IPS-11a (cell line): ENCODE data around the gene GXYLT1.
"Not testable (repeated sequence)": the region's sequence is repeated elsewhere in the genome, so short reads cannot be mapped to it uniquely, and the experiment has no call there.

Experiments used
- H3K4me3 ChIP-seq: one replicate; pipeline ENCODE4 v1.5.1; 2013; ENCODE audit warnings: low read depth, low read length, control low read depth

GXYLT1 gene

GRCh38 chr12:42102720-42103119, 42.0 kb downstream of the GXYLT1 start:
- H3K4me3 ChIP-seq, result no peak overlapping the region

GRCh38 chr12:42099433-42099832, 45.2 kb downstream of the GXYLT1 start:
- H3K4me3 ChIP-seq, result no peak overlapping the region

- no peak overlapping the region for H3K4me3 ChIP-seq
Observed at GRCh38 chr12:42097971-42098370, 46.7 kb downstream of the GXYLT1 start.

- no peak overlapping the region for H3K4me3 ChIP-seq
Observed at GRCh38 chr12:42094277-42094676, 50.4 kb downstream of the GXYLT1 start.

GRCh38 chr12:42091769-42092168, 52.9 kb downstream of the GXYLT1 start:
- no peak overlapping the region for H3K4me3 ChIP-seq

GRCh38 chr12:42090899-42091298, 53.8 kb downstream of the GXYLT1 start:
- H3K4me3 ChIP-seq, result no peak overlapping the region

GRCh38 chr12:42086031-42086430, 58.6 kb downstream of the GXYLT1 start:
- H3K4me3 ChIP-seq, result no peak overlapping the region

- H3K4me3 ChIP-seq, result no peak overlapping the region
Observed at GRCh38 chr12:42085594-42085993, 59.1 kb downstream of the GXYLT1 start.

GRCh38 chr12:42084522-42084921, 60.2 kb downstream of the GXYLT1 start:
- H3K4me3 ChIP-seq, result no peak overlapping the region

GRCh38 chr12:42076976-42077375, 67.7 kb downstream of the GXYLT1 start:
- no peak overlapping the region for H3K4me3 ChIP-seq

GRCh38 chr12:42070036-42070435, 74.6 kb downstream of the GXYLT1 start:
- H3K4me3 ChIP-seq, result no peak overlapping the region

- H3K4me3 ChIP-seq, result no peak overlapping the region
Observed at GRCh38 chr12:42059127-42059526, 85.5 kb downstream of the GXYLT1 start.

GRCh38 chr12:42056130-42056529, 88.5 kb downstream of the GXYLT1 start:
- no peak overlapping the region for H3K4me3 ChIP-seq

GRCh38 chr12:42053456-42053855, 91.2 kb downstream of the GXYLT1 start:
- H3K4me3 ChIP-seq, result no peak overlapping the region

GRCh38 chr12:42048980-42049379, 95.7 kb downstream of the GXYLT1 start:
- not testable (repeated sequence) for H3K4me3 ChIP-seq

GRCh38 chr12:42039577-42039976, 105.1 kb downstream of the GXYLT1 start:
- no peak overlapping the region for H3K4me3 ChIP-seq

- H3K4me3 ChIP-seq, result no peak overlapping the region
Observed at GRCh38 chr12:42039176-42039575, 105.5 kb downstream of the GXYLT1 start.

GRCh38 chr12:42031847-42032564, 112.7 kb downstream of the GXYLT1 start:
- no peak overlapping the region for H3K4me3 ChIP-seq
